Mononuclear cell (primary cell): ENCODE measurements around the gene TFCP2L1. TPM values are rescaled to one million over a fixed set of nuclear protein-coding genes. Genes with fewer than 3 reads are reported as not detected.
"Not testable (repeated sequence)": the region's sequence is repeated elsewhere in the genome, so short reads cannot be mapped to it uniquely, and the experiment has no call there.

Source experiments
- H3K27me3 ChIP-seq: 2 replicates; pipeline ENCODE4 v1.6.0; 2011; ENCODE audit warnings: low read length, control low read depth; ENCODE audit not compliant: insufficient read depth
- H3K4me1 ChIP-seq: 2 replicates; pipeline ENCODE4 v1.5.1; 2011; ENCODE audit warnings: mild to moderate bottlenecking, low read length, control low read depth; ENCODE audit not compliant: insufficient read depth
- H3K4me3 ChIP-seq: 2 replicates; pipeline ENCODE4 v1.5.1; 2011; ENCODE audit warnings: mild to moderate bottlenecking, low read length, moderate library complexity
- H3K9me3 ChIP-seq: 2 replicates; pipeline ENCODE4 v1.5.1; 2011; ENCODE audit warnings: low read depth, mild to moderate bottlenecking, control low read depth, low read length
- total RNA-seq: library from RNA; depleted of rRNA; stranded (reverse); fragments of >200 nt; gene quantifications from one replicate; pipeline ENCODE4 v1.2.3, GENCODE V29; 2012

Gene TFCP2L1
- total RNA-seq, 1 donor, result 0.10 TPM

DNA sequence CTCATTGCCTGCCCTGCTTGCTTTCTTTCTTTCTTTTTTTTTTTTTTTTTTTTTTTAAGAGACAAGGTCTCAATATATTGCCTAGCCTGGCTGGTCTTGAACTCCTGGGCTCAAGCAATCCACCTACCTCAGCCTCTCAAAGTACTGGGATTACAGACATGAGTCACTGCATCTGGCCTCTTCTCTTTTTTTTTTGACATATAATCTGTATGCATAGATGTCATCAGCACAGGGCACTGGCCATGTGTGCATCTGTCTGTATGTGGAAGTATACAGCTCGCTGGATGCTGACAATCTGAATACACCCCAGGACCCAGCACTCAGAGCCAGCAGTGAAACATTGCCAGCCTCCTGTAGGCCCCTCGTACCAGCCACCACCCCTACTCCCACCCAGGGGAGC, 49.5 kb downstream of the TFCP2L1 start:
- Histone ChIP-seq H3K4me1 (no peaks in the 10 kb centered on the region), H3K27me3 (no peaks in the 10 kb centered on the region), H3K9me3 (no peaks in the 10 kb centered on the region)

DNA sequence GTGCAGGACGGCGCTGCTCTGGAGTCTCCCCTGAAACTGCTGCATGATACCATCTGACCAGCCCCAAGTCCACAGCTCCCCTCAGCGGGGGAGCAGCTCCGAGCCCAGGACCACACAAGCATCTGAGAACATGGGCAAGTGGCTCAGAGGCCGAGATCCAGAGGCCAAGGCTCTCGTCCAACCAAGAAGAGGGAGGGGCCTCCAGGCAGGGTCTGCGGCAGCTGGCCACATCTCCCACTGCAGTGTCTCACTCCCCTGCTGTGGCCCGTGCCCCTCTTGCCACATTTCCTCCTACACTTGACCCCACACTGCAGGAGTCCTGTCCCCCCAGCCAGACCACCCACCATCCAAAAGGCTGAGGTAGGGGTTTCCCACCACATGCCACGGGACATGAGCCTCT, 50.2 kb downstream of the TFCP2L1 start:
- H3K4me3 ChIP-seq, result no peak overlapping the region
- H3K27me3 ChIP-seq, result no peaks in the 10 kb centered on the region
- H3K4me1 ChIP-seq, result no peaks in the 10 kb centered on the region
- H3K9me3 ChIP-seq, result no peaks in the 10 kb centered on the region

More for the DNA sequence above, 49.5 kb downstream of the TFCP2L1 start:
- no peak overlapping the region for H3K4me3 ChIP-seq

DNA sequence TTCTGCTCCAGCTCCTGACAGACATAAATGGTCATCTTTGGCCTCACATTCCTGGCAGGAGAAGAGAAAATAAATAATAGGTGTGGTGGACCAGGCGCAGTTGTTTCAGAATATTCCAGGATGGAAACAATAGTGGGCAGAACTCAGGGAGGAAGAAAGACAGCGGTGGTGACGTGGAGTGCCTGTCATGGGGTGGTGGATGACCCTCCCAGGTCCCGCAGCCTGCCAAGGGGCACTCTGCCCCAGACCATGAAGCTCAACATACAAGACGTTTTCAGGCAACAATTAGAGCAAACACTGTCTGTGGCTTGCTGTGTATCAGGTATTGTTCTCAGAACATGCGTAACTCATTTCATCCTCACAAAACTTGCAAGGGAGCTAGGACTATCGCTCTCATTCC, 50.9 kb downstream of the TFCP2L1 start:
- no peaks in the 10 kb centered on the region for H3K27me3 ChIP-seq
- no peaks in the 10 kb centered on the region for H3K9me3 ChIP-seq
- no peaks in the 10 kb centered on the region for H3K4me1 ChIP-seq
- no peak overlapping the region for H3K4me3 ChIP-seq

DNA sequence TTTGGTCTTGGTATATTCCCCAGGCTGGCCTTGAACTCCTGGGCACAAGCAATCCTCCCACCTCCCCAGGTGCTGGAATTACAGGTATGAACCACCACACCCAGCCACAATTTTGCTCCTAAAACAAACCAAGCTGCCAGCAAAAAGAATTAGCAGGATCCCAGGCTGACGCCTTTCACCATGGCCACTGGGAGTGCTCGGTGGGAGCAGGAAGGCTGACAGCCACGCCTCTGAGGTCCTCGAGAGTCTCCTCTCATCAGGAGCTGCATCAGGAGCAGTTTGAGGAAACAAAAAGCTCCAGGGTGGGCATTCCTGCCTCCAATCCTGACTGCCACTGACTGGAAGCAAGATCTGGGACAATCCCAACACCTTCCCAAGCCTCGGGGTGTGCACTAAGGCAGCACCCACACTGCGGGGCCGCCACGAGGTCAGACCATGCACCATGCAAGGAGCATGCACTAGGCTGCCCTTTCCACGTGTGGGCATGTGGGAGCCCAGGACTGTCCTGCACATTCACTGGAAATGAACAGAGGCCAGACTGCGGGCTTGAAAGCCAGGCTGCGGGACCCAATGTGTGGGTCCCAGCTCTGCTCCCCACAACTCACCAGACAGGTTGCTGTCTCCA, 51.4 kb downstream of the TFCP2L1 start:
- Histone ChIP-seq H3K9me3 (no peaks in the 10 kb centered on the region), H3K4me3 (no peak overlapping the region), H3K4me1 (no peaks in the 10 kb centered on the region), H3K27me3 (no peaks in the 10 kb centered on the region)

DNA sequence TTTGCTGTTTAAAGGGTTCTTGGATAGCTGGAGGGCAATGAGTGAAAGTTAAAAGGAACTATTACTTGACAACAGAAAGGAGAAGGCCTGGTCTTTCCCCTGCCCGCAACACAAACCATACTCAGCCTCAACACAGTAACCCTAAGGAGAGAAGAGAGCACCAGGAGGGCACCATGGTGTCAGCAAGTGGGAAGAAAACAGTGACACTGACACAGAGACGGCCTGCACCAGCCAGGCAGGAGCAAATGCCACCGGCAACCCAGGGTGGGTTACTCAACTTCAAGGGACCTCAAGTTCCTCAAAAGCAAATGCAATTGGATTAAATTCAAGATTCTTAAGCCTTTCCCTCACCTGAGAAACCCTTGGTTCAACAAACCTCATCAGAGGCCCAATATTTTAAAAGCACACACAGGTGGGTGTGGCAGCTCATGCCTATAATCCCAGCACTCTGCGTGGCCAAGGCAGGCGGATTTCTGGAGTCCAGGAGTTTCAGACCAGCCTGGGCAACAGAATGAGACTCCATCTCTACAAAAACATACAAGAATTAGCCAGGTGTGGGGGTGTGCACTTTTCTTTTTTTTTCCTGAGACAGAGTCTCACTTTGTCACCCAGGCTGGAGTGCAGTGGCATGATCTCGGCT, 52.3 kb downstream of the TFCP2L1 start:
- no peaks in the 10 kb centered on the region for H3K27me3 ChIP-seq
- no peaks in the 10 kb centered on the region for H3K4me1 ChIP-seq
- no peaks in the 10 kb centered on the region for H3K9me3 ChIP-seq
- no peak overlapping the region for H3K4me3 ChIP-seq

DNA sequence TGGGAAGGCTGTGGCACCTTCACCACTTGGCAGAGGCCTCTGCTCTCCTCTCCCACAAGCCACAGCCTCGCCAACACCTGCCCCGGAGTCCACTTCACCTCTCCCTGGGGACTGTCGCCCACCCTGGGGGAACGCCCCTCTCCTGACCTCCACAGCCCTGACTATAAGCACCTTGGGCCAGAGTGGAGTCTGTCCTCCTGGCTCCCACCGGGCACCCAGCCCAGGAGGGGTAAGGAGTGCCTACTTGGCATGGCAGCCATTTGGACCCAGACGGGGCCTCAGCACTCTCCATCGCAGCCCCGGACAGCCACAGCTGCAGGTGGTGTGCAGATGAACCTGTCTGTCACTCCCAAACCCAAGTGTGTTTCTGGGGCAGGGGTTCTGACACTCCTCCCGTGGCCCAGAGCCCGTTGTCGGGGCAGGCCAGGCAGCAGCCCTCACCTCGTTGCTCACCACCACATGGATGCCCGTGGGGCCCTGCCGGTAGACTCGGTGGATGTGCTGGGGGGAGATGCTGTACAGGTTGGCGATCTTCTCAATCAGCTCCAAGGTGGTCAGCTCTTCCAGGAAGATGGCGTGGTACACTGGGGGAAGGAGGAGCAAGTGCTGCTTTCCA, 53.5 kb downstream of the TFCP2L1 start:
- Histone ChIP-seq H3K27me3 (no peaks in the 10 kb centered on the region), H3K4me3 (no peak overlapping the region), H3K9me3 (no peaks in the 10 kb centered on the region), H3K4me1 (no peaks in the 10 kb centered on the region)

DNA sequence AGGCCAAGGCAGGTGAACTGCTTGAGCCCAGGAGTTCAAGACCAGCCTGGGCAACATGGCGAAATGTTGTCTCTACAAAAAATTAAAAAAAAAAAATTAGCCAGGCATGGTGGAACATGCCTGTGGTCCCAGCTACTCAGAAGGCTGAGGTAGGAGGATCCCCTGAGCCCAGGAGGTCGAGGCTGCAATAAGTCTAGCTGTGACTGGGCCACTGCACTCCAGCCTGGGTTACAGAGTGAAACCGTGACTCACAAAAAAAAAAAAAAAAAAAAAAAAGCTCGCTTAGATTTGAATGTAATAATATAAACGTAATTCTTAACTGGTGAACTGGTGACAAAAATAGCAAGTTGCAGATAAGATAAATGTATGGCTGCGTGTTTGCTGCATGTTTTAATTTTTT, 56.5 kb downstream of the TFCP2L1 start:
- Histone ChIP-seq H3K4me3 (no peak overlapping the region), H3K4me1 (no peaks in the 10 kb centered on the region), H3K27me3 (no peaks in the 10 kb centered on the region)

DNA sequence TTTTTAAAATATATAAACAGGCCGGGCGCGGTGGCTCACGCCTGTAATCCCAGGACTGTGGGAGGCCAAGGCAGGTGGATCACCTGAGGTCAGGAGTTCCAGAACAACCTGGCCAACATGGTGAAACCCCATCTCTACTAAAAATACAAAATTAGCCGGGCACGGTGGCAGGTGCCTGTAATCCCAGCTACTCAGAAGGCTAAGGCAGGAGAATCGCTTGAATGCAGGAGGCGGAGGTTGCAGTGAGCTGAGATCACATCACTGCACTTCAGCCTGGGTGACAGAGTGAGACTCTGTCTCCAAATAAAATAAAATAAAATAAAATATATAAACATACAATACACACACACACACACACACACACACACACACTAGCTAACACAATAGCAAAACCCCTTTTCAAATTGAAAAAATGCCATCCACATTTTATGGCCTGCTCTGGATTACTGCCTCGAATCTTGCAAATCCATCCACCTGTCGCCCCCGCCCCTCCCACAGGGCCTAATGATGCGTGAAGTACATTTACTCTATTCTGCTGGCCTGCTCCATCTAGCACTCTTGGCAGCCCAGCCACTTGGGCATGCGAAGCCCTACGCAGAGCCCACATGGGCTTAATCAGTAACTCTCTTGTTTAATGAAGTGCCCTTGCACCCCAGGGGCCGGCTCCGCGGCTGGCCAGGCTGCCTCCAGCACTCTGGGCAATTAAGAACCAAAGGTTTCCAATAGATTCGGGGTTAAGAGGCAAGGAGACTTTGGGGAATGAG, 57.4 kb downstream of the TFCP2L1 start:
- H3K27me3 ChIP-seq, H3K9me3 ChIP-seq, H3K4me1 ChIP-seq, H3K4me3 ChIP-seq: not testable (repeated sequence)

More for the DNA sequence above, 56.5 kb downstream of the TFCP2L1 start:
- no peaks in the 10 kb centered on the region for H3K9me3 ChIP-seq

DNA sequence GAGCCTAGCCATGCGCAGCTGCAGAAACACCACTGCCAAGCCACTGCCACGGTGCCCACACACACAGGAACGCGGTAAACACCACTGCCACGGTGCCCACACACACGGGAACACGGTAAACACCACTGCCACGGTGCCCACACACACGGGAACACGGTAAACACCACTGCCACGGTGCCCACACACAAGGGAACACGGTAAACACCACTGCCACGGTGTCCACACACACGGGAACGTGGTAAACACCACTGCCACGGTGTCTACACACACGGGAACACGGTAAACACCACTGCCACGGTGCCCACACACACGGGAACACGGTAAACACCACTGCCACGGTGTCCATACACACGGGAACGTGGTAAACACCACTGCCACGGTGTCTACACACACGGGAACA, 59.3 kb downstream of the TFCP2L1 start:
- H3K4me3 ChIP-seq, H3K9me3 ChIP-seq, H3K4me1 ChIP-seq, H3K27me3 ChIP-seq: not testable (repeated sequence)

DNA sequence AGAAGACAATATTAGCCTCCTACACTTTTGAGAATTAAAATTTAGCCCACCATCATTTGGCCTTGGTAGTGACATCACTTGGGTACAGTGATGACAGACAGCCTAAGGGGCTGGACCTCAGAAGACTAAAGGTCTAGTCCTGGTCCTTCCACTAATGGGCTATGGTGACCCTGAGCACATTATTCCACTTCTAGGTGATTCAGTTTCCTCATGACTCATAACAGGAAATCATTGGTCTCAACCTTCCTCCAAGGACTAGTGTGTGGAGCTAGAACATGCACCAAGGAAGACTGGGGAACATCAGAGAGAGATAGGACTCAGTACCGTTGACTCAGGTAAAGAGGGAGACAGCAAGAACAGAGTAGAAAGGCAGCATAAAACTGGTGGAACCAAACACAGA, 64.0 kb downstream of the TFCP2L1 start:
- no peaks in the 10 kb centered on the region for H3K27me3 ChIP-seq
- no peaks in the 10 kb centered on the region for H3K4me1 ChIP-seq
- no peaks in the 10 kb centered on the region for H3K9me3 ChIP-seq
- no peak overlapping the region for H3K4me3 ChIP-seq

DNA sequence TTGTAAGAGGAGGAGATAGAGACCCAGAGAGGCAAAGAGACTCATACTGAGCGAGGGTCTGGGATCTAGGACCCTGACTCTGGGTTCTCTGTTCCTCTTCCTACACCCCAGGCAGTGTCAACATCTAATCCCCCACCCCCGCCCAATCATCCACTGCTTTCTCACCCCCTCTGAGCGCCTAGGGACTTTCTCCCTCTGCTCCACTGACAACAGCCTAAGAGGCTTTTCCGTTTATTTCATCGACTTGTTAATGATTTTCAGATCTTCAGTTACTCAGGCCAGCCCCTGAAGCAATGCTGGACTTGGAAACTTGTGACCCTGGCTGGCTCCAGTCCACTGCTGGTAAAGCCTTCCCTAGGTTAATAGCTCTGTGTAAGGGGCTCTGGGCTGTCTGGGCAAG, 65.1 kb downstream of the TFCP2L1 start:
- H3K4me3 ChIP-seq, result no peak overlapping the region
- H3K4me1 ChIP-seq, result no peaks in the 10 kb centered on the region
- H3K27me3 ChIP-seq, result no peaks in the 10 kb centered on the region
- no peaks in the 10 kb centered on the region for H3K9me3 ChIP-seq

DNA sequence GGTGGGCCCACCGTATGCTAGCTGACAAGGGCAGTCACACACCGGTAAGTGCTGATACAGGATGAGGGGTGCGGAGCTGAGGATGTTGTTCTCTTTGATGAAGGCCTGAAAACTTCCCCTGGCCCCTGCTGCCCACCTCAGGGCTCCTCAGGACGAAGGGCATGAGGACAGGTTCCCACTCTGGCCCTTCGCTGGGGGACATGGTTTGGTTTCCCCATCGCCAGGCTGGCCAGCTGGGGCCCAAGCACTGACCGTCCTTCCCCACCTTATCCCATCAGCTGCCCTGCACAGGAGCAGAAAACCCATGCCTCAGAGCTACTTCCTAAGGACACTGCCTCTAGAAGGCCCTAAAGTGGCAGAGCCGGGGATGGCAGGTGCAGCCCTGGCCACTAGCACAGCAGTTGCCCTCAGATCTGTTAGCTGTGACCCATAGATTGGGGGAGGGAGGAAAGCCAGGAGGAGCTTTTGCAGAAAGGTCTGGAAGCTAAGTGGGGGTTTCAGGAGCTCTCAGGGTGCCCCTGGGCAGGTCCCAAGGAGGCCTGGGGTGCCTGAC, 66.5 kb downstream of the TFCP2L1 start:
- Histone ChIP-seq H3K4me1 (no peaks in the 10 kb centered on the region), H3K27me3 (no peaks in the 10 kb centered on the region), H3K9me3 (no peaks in the 10 kb centered on the region), H3K4me3 (no peak overlapping the region)

DNA sequence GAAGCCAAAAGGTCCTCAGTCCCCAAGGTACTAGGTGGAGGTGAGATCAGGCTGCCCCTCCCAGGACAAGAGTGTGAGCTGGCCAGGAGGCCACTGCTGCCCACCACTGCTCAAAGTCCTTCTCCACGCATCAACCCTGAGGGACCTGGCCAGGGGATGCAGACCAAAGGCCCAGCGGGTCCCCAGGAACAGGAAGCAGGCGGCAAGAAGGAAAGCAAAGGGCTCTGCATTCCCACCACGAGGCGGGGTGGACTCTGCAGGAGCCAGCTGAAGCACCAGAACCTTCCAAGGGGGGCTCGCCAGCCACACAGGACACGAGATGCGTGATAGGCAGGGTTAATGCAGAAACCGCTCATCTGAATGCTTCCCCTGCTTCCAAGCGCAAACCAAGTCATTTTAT, 67.4 kb downstream of the TFCP2L1 start:
- Histone ChIP-seq H3K27me3 (no peaks in the 10 kb centered on the region), H3K4me1 (no peaks in the 10 kb centered on the region), H3K4me3 (no peak overlapping the region), H3K9me3 (no peaks in the 10 kb centered on the region)

DNA sequence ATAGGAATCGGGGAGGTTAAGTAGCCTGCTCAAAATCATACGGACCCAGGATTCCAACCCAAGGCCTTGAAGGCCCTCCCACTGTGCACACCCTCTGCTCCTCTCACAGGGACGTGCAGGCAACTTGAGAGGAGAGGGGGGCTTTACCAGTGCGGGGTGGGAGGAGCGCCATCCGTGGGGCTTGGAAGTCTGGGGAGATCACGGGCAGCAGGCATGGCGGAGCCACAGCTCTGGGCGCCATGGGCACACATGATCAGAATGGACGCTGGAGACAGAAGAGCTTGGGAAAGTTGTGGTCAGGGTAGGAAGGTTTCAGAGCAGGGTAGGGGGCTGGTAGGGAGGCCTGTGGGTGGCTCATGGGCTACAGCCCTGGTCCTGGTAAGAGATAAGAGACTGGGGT, 70.7 kb downstream of the TFCP2L1 start:
- Histone ChIP-seq H3K27me3 (no peaks in the 10 kb centered on the region), H3K4me3 (no peak overlapping the region), H3K9me3 (no peaks in the 10 kb centered on the region), H3K4me1 (no peaks in the 10 kb centered on the region)

DNA sequence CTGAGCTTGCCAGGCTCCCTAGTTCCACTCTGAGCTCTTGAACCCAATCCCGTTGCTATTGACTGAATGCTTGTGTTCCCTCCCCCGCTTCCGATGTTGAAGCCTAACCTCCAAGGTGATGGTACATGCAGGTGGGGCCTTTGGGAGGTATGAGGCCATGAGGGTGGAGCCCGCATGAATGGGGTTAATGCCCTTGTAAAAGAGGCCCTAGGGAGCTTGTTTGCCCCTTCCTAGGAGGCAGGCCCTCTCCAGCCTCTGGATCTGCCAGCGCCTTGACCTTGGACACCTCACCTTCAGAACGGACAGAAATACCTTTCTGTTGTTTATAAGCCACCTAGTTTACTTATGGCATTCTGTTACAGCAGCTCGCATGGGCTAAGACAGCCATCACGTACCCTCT, 71.6 kb downstream of the TFCP2L1 start:
- Histone ChIP-seq H3K4me3 (no peak overlapping the region), H3K27me3 (no peaks in the 10 kb centered on the region), H3K9me3 (no peaks in the 10 kb centered on the region), H3K4me1 (no peaks in the 10 kb centered on the region)
